ENCODE data around the gene PPP3R1.

- TF ChIP-seq CTCF (IDR thresholded peaks at IDR 0.05; ENCODE audit: low read depth, low read length, poor library complexity, severe bottlenecking) (no peak), EZH2phosphoT487 (IDR thresholded peaks at IDR 0.05; ENCODE audit: borderline replicate concordance, low read length) (no peak)
Measured at GRCh38 chr2:68203587-68203986, 48.7 kb downstream of the PPP3R1 start.

Measured in DOHH2 (cell line).